Hippocampal formation (tissue), 2 donors: ENCODE data around the gene SRL.
"Not testable (repeated sequence)": the region's sequence is repeated elsewhere in the genome, so short reads cannot be mapped to it uniquely, and the experiment has no call there.

Experiments
- DNase-seq, 2 donors: peaks; one replicate each; lab custom pipeline; 2025; lab: John Stamatoyannopoulos, UW

Gene SRL

GRCh38 chr16:4160658-4161430 is 81.0 kb downstream of the SRL start:
- DNase-seq: no peak

DNA sequence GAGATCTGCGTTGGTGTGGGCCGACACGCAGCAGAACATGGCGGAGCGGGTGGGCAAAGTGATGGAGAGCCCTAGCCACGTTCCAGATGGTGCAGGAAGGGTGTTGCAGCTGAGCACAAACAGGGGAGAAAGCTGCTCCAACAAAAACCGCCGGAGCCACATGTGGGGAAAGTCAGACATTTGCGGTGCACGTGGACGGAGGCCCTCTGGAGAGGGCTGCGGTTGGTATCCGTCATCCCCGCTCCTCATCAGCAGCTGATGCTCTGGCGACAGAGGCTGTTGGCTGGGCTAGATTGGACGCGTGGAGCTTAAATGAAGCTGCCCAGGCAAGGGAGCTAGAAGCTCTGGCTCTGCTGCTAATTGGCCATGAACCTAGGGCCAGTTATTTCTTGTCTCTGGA is 82.2 kb downstream of the SRL start:
- no peak for DNase-seq

GRCh38 chr16:4158143-4159093 is 83.5 kb downstream of the SRL start:
- no peak for DNase-seq

GRCh38 chr16:4157376-4157825 is 84.5 kb downstream of the SRL start:
- no peak for DNase-seq

- not testable (repeated sequence) for DNase-seq
Measured at GRCh38 chr16:4156503-4156902, 85.4 kb downstream of the SRL start.

GRCh38 chr16:4153364-4153763 is 88.5 kb downstream of the SRL start:
- DNase-seq: not testable (repeated sequence)

GRCh38 chr16:4152267-4152666 is 89.6 kb downstream of the SRL start:
- DNase-seq: no peak

DNA sequence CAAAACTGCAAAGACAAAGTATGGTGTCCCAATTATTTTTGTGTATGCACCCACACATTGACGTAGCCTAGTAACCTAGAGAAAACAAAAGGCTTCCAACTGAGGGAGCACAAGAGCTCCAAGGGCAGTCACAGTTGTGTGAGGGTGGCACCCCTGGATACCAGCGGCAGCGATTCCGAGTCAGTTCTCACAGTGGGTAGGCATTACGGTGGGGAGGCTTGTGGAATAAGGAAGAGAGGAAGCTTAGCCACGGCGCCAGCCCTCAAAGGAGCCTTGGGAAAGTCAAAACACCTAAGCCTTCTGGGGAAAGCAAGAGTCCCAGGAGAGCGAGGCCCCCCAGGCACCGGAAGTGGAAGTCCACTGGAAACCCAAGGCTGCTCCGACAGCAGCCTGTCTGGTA is 94.6 kb downstream of the SRL start:
- no peak for DNase-seq

DNA sequence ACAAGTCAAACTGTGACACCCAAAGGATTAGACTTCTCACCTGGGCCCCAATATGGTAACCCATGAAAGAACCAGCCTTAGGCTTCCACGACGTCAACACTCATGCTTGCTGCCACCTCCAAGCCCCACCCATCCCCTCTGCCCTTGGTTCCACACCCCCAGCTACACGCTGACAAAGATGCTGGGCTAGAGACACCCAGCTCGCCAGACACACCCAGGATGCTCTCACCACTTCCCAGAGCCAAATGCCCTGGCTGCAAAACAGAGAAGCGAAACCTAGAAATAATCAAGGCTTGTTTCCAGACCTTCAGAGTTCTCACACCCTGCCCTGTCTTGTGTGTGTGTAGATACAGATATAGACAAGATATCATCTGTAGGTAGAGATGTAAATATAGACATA is 99.6 kb downstream of the SRL start:
- no peak for DNase-seq

GRCh38 chr16:4141604-4142003 is 100.3 kb downstream of the SRL start:
- DNase-seq: no peak

DNA sequence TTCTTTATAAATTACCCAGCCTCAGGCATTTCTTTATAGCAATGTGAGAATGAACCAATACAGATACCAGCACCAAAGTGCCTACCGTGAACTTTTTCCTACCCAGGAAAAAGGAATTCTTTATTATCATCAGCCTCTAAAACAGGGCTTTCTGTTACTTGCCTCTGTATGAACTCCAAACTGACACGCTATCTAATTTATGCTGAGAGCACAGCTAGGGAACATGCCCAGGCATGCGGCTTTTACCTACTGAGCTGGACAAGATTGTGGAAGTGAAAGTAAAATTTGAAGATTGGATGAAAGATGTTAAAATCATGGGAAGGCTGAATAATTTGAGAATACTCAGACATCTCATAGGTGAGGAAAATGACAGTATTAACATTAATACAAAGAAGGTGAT is 101.2 kb downstream of the SRL start:
- no peak for DNase-seq

DNA sequence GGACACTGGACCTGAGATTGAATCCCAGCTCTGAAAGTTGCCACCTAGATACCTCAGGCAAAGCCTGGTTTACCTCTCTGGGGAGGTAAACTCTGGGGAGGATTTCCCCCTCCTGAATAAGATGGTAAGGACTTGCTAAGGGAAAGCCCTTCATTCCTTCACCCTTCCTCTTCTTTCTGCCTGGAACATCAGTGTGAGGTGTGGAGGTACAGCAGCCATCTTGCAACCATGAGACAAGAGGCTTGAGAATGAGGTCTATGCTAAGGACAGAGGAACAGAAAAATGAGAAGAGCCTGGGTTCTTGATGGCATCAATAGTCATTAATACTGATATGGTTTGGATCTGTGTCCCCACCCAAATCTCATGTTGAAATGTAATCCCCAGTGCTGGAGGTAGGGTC is 101.9 kb downstream of the SRL start:
- DNase-seq: no peak
